ENCODE measurements around the gene DOK5.

DOK5 gene

DNA sequence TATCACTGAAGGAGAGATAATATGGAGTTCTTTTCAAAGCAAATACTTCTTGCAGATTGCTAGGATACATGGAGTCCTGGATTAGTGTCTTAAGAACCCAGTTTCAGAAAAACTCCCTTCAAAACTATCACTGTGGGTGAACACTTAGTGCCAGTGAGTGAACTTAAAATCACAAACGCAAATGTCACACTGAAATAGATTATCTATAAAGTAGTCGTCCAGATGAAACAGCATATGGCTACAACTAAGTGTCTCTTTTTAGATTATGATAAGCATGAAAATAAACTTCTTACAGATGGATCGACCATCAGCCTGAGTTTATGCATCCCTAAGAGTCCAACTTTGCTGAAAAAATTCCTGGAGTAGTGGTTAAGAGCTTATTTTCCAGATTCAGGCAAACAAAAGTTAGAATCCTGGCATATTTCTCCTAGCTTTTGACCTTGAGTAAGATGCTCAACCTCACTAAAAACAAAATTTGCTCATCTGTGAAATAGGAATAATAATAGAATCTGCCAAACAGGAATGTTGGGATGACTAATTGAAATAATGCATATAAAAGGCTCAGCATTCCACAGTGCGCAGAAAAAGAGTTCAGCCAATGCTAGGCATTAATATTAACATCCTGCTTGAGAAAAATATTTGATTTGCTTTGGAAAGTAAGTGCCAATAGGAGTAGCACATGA, 70.4 kb downstream of the DOK5 start:
- H3K27ac ChIP-seq: no peak overlapping the region
- TF ChIP-seq, protein P1, sequence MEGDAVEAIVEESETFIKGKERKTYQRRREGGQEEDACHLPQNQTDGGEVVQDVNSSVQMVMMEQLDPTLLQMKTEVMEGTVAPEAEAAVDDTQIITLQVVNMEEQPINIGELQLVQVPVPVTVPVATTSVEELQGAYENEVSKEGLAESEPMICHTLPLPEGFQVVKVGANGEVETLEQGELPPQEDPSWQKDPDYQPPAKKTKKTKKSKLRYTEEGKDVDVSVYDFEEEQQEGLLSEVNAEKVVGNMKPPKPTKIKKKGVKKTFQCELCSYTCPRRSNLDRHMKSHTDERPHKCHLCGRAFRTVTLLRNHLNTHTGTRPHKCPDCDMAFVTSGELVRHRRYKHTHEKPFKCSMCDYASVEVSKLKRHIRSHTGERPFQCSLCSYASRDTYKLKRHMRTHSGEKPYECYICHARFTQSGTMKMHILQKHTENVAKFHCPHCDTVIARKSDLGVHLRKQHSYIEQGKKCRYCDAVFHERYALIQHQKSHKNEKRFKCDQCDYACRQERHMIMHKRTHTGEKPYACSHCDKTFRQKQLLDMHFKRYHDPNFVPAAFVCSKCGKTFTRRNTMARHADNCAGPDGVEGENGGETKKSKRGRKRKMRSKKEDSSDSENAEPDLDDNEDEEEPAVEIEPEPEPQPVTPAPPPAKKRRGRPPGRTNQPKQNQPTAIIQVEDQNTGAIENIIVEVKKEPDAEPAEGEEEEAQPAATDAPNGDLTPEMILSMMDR (conservative IDR thresholded peaks at IDR 0.05; ENCODE audit: low read depth): no peak
- ChIA-PET POLR2A (ENCODE audit: low non-redundant PET) (no interaction called here), CTCF (no interaction called here)
- DNase-seq (ENCODE audit: low spot score): no peak

DNA sequence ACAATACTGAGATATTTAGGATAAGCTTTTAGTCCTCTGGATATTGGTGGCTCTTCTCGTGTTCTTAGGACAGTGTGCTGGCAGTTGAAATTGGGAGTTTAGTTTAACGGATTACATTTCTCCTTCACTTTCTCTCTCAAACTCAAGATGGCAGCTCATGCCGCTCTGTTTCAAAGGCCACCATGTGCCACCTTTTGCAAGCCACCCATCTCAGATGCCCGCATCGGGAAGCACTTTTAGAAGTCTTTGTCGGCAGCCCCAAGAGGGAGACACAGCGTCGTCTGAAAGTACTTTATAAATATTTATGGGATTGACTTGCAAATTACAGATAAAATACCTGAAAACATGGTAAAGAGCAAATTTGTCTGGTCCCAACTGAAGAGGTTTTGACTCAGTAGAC, 73.5 kb downstream of the DOK5 start:
- POLR2A ChIA-PET (ENCODE audit: low non-redundant PET): no interaction called here
- no peak overlapping the region for H3K27ac ChIP-seq
- no peak for DNase-seq (ENCODE audit: low spot score)
- TF ChIP-seq, protein P1 (conservative IDR thresholded peaks at IDR 0.05; ENCODE audit: low read depth): no peak
- CTCF ChIA-PET: no interaction called here

DNA sequence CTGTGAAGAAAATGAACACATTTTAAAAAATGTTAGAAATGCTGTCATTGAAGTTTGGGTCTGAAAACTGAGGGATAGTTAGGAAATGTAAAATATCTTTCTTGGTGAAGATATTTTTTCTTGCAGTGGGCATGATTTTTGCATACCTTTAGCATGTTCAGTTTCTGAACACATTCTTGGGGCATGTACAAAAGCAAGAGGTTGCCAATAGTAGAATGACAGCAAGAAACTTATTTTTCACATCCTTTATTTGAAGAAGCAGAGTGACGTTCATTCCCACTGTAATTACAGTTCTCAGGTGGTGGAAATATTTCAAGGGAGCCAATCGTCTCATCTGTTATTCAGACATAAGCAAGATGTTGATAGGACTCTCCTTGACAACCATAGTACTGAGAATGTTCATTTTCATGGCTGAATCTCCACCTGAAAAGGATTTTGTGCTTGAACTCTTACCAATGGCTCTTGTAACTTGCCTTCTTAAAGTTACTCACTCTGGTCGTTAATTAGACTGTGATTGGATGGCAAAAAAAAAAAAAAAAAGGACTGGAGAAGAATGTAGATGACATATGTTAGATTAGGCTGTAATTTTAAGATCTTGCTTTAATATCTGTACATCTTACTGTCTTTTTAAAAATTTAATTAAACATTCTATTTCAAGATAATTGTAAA, 74.4 kb downstream of the DOK5 start:
- ChIA-PET CTCF (interaction anchor here (0.7 kb wide), 1 partner anchor 111 kb away, joined by 3 read pairs; no protein-coding TSS in a partner anchor), POLR2A (ENCODE audit: low non-redundant PET) (no interaction called here)
- no peak overlapping the region for H3K27ac ChIP-seq
- no peak for DNase-seq (ENCODE audit: low spot score)
- TF ChIP-seq, protein P1 (conservative IDR thresholded peaks at IDR 0.05; ENCODE audit: low read depth): no peak

DNA sequence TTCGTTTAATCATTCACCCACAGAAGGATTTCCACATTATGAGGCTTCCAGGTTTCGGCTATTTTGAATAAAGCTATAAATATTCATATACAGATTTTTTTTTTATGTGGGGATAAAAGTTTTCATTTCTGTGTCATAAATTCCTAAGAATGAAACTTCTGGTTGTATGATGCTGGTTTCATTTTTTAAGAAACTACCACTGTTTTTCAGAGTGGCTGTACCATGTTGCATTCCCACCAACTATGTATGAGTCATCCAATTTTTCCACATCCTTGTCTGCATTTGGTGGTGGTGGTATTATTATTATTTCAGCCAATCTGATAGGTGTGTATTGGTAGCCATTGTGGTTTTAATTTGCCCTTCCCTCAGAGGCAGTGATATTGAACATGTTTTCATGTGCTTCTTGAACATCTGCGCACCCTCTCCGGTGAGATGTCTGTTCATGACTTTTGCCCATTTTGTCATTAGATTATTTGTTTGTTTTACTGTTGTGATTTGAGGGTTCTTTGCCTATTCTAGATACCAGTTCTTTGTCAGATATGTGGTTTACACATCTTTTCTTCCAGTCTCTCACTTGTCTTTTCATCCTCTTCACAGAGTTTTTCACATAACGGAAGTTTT, 75.5 kb downstream of the DOK5 start:
- CTCF ChIA-PET: interaction anchor here (0.6 to 0.7 kb wide), 2 partner anchors 10 to 110 kb away, joined by 3 read pairs; no protein-coding TSS in a partner anchor
- TF ChIP-seq, protein P1 (conservative IDR thresholded peaks at IDR 0.05; ENCODE audit: low read depth): no peak
- no peak for DNase-seq (ENCODE audit: low spot score)
- no peak overlapping the region for H3K27ac ChIP-seq
- POLR2A ChIA-PET (ENCODE audit: low non-redundant PET): no interaction called here

DNA sequence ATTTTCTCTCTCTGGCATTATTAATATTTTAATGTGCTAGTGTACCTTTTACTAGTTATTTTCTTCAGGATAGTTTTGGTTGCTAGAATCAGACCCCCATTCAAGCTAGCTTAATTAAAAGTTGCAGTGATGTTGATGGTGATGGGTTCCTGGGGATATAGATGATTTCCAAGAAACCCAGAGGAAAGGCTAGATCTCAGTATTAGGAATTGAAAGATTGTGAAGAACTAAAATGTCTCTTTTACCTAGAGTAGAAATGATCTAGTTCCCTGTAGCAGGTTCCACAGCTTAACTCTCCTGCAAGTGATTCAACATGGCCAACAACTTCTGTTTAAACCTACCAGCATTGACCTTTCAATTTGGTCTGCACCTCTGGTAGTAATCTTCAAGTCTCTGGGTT, 78.6 kb downstream of the DOK5 start:
- H3K27ac ChIP-seq: no peak overlapping the region
- ChIA-PET POLR2A (ENCODE audit: low non-redundant PET) (no interaction called here), CTCF (interaction anchor here (0.6 kb wide), 2 partner anchors 127 to 1329 kb away, joined by 4 to 5 read pairs; no protein-coding TSS in a partner anchor)
- TF ChIP-seq, protein P1 (conservative IDR thresholded peaks at IDR 0.05; ENCODE audit: low read depth): no peak
- DNase-seq (ENCODE audit: low spot score): no peak

DNA sequence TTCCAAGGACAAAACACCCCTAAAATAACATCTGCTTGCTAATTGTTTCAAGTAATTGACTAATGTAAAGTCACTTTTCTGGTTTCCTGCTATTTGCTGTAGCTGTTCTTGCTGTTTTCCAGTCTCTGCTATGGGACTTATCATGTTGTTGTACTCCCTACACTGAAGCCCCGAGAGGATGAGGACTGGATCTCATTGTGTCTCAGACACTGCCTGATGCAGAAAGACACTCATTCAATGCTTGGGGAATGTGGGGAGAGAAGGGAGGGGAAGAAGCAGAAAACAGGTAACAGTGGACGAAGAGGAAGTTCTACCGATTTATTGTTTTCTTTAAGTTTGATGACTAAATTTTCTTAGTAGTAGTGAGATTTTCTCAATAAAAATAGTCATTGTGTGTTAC, 79.8 kb downstream of the DOK5 start:
- ChIA-PET CTCF (no interaction called here), POLR2A (ENCODE audit: low non-redundant PET) (no interaction called here)
- TF ChIP-seq, protein P1 (conservative IDR thresholded peaks at IDR 0.05; ENCODE audit: low read depth): no peak
- DNase-seq (ENCODE audit: low spot score): no peak
- no peak overlapping the region for H3K27ac ChIP-seq
